K562 (cell line): ENCODE results near the gene LLPH. TPM values are rescaled to one million over a fixed set of nuclear protein-coding genes. Genes with fewer than 3 reads are reported as not detected.
A peak's percentile ranks its signal among the peaks of the same experiment; 100 is the strongest.

Experiments
- ATF3 ChIP-seq, 2 experiments: fragments of 450-650 bp in 1 of 2; sonication (generic) in 1 of 2; formaldehyde crosslinking in 1 of 2; IDR thresholded peaks in 1 of 2; conservative IDR thresholded peaks in 1 of 2; 2 replicates each; pipeline versions ENCODE4 v1.6.1 to v1.8.1; 2016 to 2023; ENCODE audit warnings: mild to moderate bottlenecking in 2 of 2, moderate library complexity in 2 of 2, inconsistent platforms in 1 of 2, missing genetic modification reagents in 1 of 2
- CREB3L1 ChIP-seq: fragments of 450-650 bp; IDR thresholded peaks from 2 replicates; pipeline ENCODE4 v1.6.1; 2014; ENCODE audit warnings: low read depth, mild to moderate bottlenecking, moderate library complexity, borderline replicate concordance
- E2F8 ChIP-seq: fragments of 450-650 bp; IDR thresholded peaks from 2 replicates; pipeline ENCODE4 v1.7.1; 2018; ENCODE audit warnings: mild to moderate bottlenecking, low read depth; ENCODE audit not compliant: partially characterized antibody
- ETV6 ChIP-seq, 3 experiments: fragments of 150-350 bp in 1 of 3; sonication (generic) in 1 of 3; formaldehyde crosslinking in 1 of 3; IDR thresholded peaks; 2 replicates each; pipeline versions ENCODE4 v1.6.1 to v1.8.0; 2014 to 2022; ENCODE audit warnings: borderline replicate concordance in 2 of 3, low read depth in 2 of 3, antibody characterized with exemption in 1 of 3, low read length in 1 of 3, mild to moderate bottlenecking in 1 of 3, missing genetic modification reagents in 1 of 3
- GTF2A2 ChIP-seq: IDR thresholded peaks from 2 replicates; pipeline ENCODE4 v1.6.1; 2016; ENCODE audit warnings: mild to moderate bottlenecking, missing genetic modification characterization, missing compliant biosample characterization
- GTF2F1 ChIP-seq: IDR thresholded peaks from 2 replicates; pipeline ENCODE4 v1.6.1; 2011; ENCODE audit warnings: low read depth, low read length, improper control_type of control experiment
- KAT2B ChIP-seq: IDR thresholded peaks from one replicate; pipeline ENCODE4 v1.6.1; 2012; ENCODE audit warnings: low read depth, mild to moderate bottlenecking, control low read depth, inconsistent platforms, low read length, moderate library complexity
- NFYB ChIP-seq: IDR thresholded peaks from 2 replicates; pipeline ENCODE4 v1.6.1; 2011; ENCODE audit warnings: mild to moderate bottlenecking, moderate library complexity; ENCODE audit not compliant: insufficient read length; ENCODE audit errors: extremely low read depth
- OTX1 ChIP-seq: fragments of 450-650 bp; formaldehyde crosslinking; IDR thresholded peaks from 2 replicates; pipeline ENCODE4 v1.4.0; 2022; ENCODE audit warnings: mild to moderate bottlenecking
- PBX2 ChIP-seq, 2 experiments: IDR thresholded peaks in 1 of 2; conservative IDR thresholded peaks in 1 of 2; 2 replicates each; pipeline ENCODE4 v1.6.1; 2016; ENCODE audit warnings: low read depth in 2 of 2, mild to moderate bottlenecking in 1 of 2, missing compliant biosample characterization in 1 of 2, missing genetic modification characterization in 1 of 2, moderate library complexity in 1 of 2
- SMAD1 ChIP-seq: fragments of 150-350 bp; IDR thresholded peaks from 2 replicates; pipeline ENCODE4 v1.6.1; 2014; ENCODE audit warnings: low read length, low read depth; ENCODE audit not compliant: partially characterized antibody
- SMARCA4 ChIP-seq: fragments of 450-650 bp; IDR thresholded peaks from 2 replicates; pipeline ENCODE4 v1.6.1; 2016
- ZBTB11 ChIP-seq, 3 experiments: fragments of 200-800 bp in 1 of 3; fragments of 250-450 bp in 1 of 3; fragments of 450-650 bp in 1 of 3; sonication (Bioruptor Pico) in 1 of 3; sonication (Bioruptor generic) in 1 of 3; formaldehyde crosslinking in 1 of 3; IDR thresholded peaks; 2 replicates each; pipeline versions ENCODE4 v1.6.1 to v1.8.0; 2016 to 2022; ENCODE audit warnings: mild to moderate bottlenecking in 2 of 3, missing genetic modification characterization in 2 of 3, missing compliant biosample characterization in 1 of 3, moderate library complexity in 1 of 3
- polyA plus RNA-seq, 8 experiments: library from polyadenylated mRNA; depleted of rRNA in 4 of 8; stranded (reverse) in 5 of 8; unstranded in 3 of 8; fragments of >200 nt; fragmentation: Nextera tagmentation in 2 of 8; fragmentation: Illumina TruSeq in 1 of 8; extraction: Ambion mirVana in 2 of 8; extraction: Trizol in 1 of 8; gene quantifications; 2 replicates each; pipeline versions ENCODE4 v1.2.1 to v1.2.3, GENCODE V29; 2011 to 2014; ENCODE audit warnings: inconsistent platforms in 1 of 8, missing spikeins in 1 of 8
- total RNA-seq, 7 experiments: library from RNA; depleted of rRNA in 6 of 7; stranded (reverse); fragments of >200 nt in 6 of 7; fragmentation: Illumina TruSeq in 2 of 7; extraction: Trizol in 2 of 7; gene quantifications; 2 replicates each; pipeline versions ENCODE4 v1.2.1 to v1.2.3, GENCODE V29; 2011 to 2021; ENCODE audit warnings: low replicate concordance in 1 of 7

Gene LLPH
- total and polyA plus RNA-seq, 9 of the 15 experiments (the other 6 are each of a cell fraction or from before 2014, with no cell fraction given), result 19.1 to 87.3 (median 59.6) TPM

- TF ChIP-seq PBX2 (CRISPR knock-in tag; IDR thresholded peaks at IDR 0.05; ENCODE audit: low read depth) (no peak), PBX2 (tag; conservative IDR thresholded peaks at IDR 0.05; ENCODE audit: low read depth) (peak; percentile 84), GTF2F1 (no peak), NFYB (no peak), OTX1 (no peak), GTF2A2 (tag) (no peak), SMARCA4 (peak; percentile 88), SMAD1 (no peak), ETV6 (IDR thresholded peaks at IDR 0.05; ENCODE audit: borderline replicate concordance in 1 of 2, low read depth in 2 of 2, low read length in 1 of 2) (no peak), ETV6 (CRISPR knock-in tag; IDR thresholded peaks at IDR 0.05; ENCODE audit: borderline replicate concordance) (no peak), CREB3L1 (no peak), E2F8 (no peak), KAT2B (no peak), ATF3 (IDR thresholded peaks at IDR 0.05) (peak; percentile 55; the same call in 1 of the 2 replicates), ATF3 (CRISPR knock-in tag; conservative IDR thresholded peaks at IDR 0.05) (no peak), ZBTB11 (CRISPR knock-in tag; IDR thresholded peaks at IDR 0.05) (peak in 1 of 3 experiments; percentile 43; a peak in 1 of 6 replicates)
Measured at GRCh38 chr12:66164349-66164821, 33.8 kb upstream of the LLPH start (continued).
